ENCODE measurements around the gene SMPDL3B.

The SMPDL3B gene

GRCh38 chr1:27940870-27941560 lies 6.2 kb downstream of the SMPDL3B start:
- no peak for DNase-seq (ENCODE audit: low read depth)

GRCh38 chr1:27941671-27942540 lies 7.1 kb downstream of the SMPDL3B start:
- DNase-seq (ENCODE audit: low read depth): no peak

- no peak for DNase-seq (ENCODE audit: low read depth)
Measured at GRCh38 chr1:27945020-27945419, 10.2 kb downstream of the SMPDL3B start.

- DNase-seq (ENCODE audit: low read depth): no peak
Measured at GRCh38 chr1:27949027-27949426, 14.2 kb downstream of the SMPDL3B start.

GRCh38 chr1:27951396-27951795 lies 16.6 kb downstream of the SMPDL3B start:
- DNase-seq (ENCODE audit: low read depth): no peak

- no peak for DNase-seq (ENCODE audit: low read depth)
Measured at GRCh38 chr1:27952147-27952546, 17.3 kb downstream of the SMPDL3B start.

- DNase-seq (ENCODE audit: low read depth): no peak
Measured at GRCh38 chr1:27954186-27954585, 19.4 kb downstream of the SMPDL3B start.

GRCh38 chr1:27955076-27955475 lies 20.3 kb downstream of the SMPDL3B start:
- DNase-seq (ENCODE audit: low read depth): no peak

- DNase-seq (ENCODE audit: low read depth): no peak
Measured at GRCh38 chr1:27956761-27957160, 22.0 kb downstream of the SMPDL3B start.

GRCh38 chr1:27957655-27958054 lies 22.9 kb downstream of the SMPDL3B start:
- DNase-seq (ENCODE audit: low read depth): no peak

- DNase-seq (ENCODE audit: low read depth): no peak
Measured at GRCh38 chr1:27958513-27958912, 23.7 kb downstream of the SMPDL3B start.

GRCh38 chr1:27959792-27960603 lies 25.2 kb downstream of the SMPDL3B start, which contains the start of gene XKR8:
Gene XKR8, plus strand, starts transcription at chr1:27959973. Its CDS starts 97 bp downstream, at chr1:27960070.
- peak; percentile 84 for DNase-seq (ENCODE audit: low read depth)

- DNase-seq (ENCODE audit: low read depth): peak; percentile 27
Measured at GRCh38 chr1:27960762-27961645, 26.2 kb downstream of the SMPDL3B start.

- peak; percentile 38 for DNase-seq (ENCODE audit: low read depth)
Measured at GRCh38 chr1:27961646-27962221, 26.9 kb downstream of the SMPDL3B start.

- DNase-seq (ENCODE audit: low read depth): no peak
Measured at GRCh38 chr1:27963393-27963792, 28.6 kb downstream of the SMPDL3B start.

- peak; percentile 29 for DNase-seq (ENCODE audit: low read depth)
Measured at GRCh38 chr1:27966402-27967105, 31.8 kb downstream of the SMPDL3B start.

GRCh38 chr1:27967106-27967883 lies 32.5 kb downstream of the SMPDL3B start:
- DNase-seq (ENCODE audit: low read depth): no peak

GRCh38 chr1:27967884-27968466 lies 33.2 kb downstream of the SMPDL3B start:
- peak; percentile 13 for DNase-seq (ENCODE audit: low read depth)

- DNase-seq (ENCODE audit: low read depth): peak; percentile 96
Measured at GRCh38 chr1:27968692-27969091, 33.9 kb downstream of the SMPDL3B start.

All from ELR (cell line).